K562 (cell line): Measurements from ENCODE around the gene UBR3. TPM values are rescaled to one million over a fixed set of nuclear protein-coding genes. Genes with fewer than 3 reads are reported as not detected.
"Not testable (repeated sequence)": the region's sequence is repeated elsewhere in the genome, so short reads cannot be mapped to it uniquely, and the experiment has no call there.

Experiments
- ATAC-seq: fragments of 200-7000 bp; cut with Tn5 transposase; 3 replicates; pipeline ENCODE4 v1.9.1; 2020; ENCODE audit warnings: moderate library complexity
- BruUV-seq: library from RNA; stranded (reverse); fragments of 400-500 nt; replicated peaks from 2 replicates; lab custom pipeline; 2021; lab: Mats Ljungman, UMichigan
- CTCF ChIA-PET: fragments of 300-600 bp; formaldehyde crosslinking; extraction: SDS; loops from one replicate; lab custom pipeline; 2021; ENCODE audit warnings: low intra/inter-chr PET ratio; lab: Yijun Ruan, JAX
- POLR2A ChIA-PET: fragments of 300-600, 350-650 bp; sonication (Branson Sonifier 250); formaldehyde crosslinking; extraction: SDS; loops from one replicate; lab custom pipeline; 2021; ENCODE audit warnings: antibody characterized with exemption, inconsistent platforms; lab: Yijun Ruan, JAX
- DNase-seq, 4 experiments: peaks; one replicate each; pipeline versions ENCODE4 v3.0.0 to v3.0.0-alpha.2; 2011 to 2018; ENCODE audit warnings: low spot score in 3 of 4, mixed read lengths in 3 of 4; ENCODE audit errors: extremely low read depth in 1 of 4
- FAIRE-seq: peaks from 2 replicates; lab custom pipeline; 2011; peaks lifted over from hg19 to GRCh38; lab: Jason Lieb, UNC
- H2AFZ ChIP-seq: 2 replicates; pipeline ENCODE4 v1.6.0; 2011; ENCODE audit warnings: low read depth, low read length, control low read depth, inconsistent platforms
- H3K27ac ChIP-seq: fragments of 200-600 bp; 3 replicates; pipeline ENCODE4 v1.8.0; 2011; ENCODE audit warnings: low read depth, mild to moderate bottlenecking, control low read depth, inconsistent platforms, low read length, moderate library complexity, mixed read lengths; ENCODE audit errors: extremely low read depth
- H3K27me3 ChIP-seq, 2 experiments: fragments of 300-600 bp in 1 of 2; 2 replicates in 1 of 2; 3 replicates in 1 of 2; pipeline versions ENCODE4 v1.6.0 to v1.8.0; 2011; ENCODE audit warnings: inconsistent platforms in 2 of 2, low read length in 2 of 2, mild to moderate bottlenecking in 1 of 2, mixed read lengths in 1 of 2, moderate library complexity in 1 of 2; ENCODE audit not compliant: control insufficient read depth in 2 of 2, insufficient read depth in 2 of 2
- H3K36me3 ChIP-seq: fragments of 300-600 bp; 3 replicates; pipeline ENCODE4 v1.8.0; 2011; ENCODE audit warnings: mild to moderate bottlenecking, low read length, inconsistent platforms; ENCODE audit not compliant: control insufficient read depth, insufficient read depth
- H3K4me1 ChIP-seq, 2 experiments: fragments of 200-600 bp in 1 of 2; replicated peaks in 1 of 2; 2 replicates in 1 of 2; 3 replicates in 1 of 2; pipeline versions ENCODE4 v1.5.1 to v1.8.0; 2011; ENCODE audit warnings: inconsistent platforms in 2 of 2, low read length in 2 of 2, mild to moderate bottlenecking in 1 of 2, mixed read lengths in 1 of 2, moderate library complexity in 1 of 2; ENCODE audit not compliant: control insufficient read depth in 2 of 2, insufficient read depth in 2 of 2
- H3K4me2 ChIP-seq: 2 replicates; pipeline ENCODE4 v1.6.1; 2011; ENCODE audit warnings: low read length, control low read depth, inconsistent platforms, mixed read lengths; ENCODE audit not compliant: insufficient read depth
- H3K4me3 ChIP-seq: fragments of 200-600 bp; sonication (generic), shearing (Covaris generic); 2 replicates; pipeline ENCODE4 v1.5.1; 2016; ENCODE audit warnings: control low read depth, inconsistent platforms
- H3K79me2 ChIP-seq: fragments of 200-600 bp; 3 replicates; pipeline ENCODE4 v1.8.0; 2011; ENCODE audit warnings: low read length, inconsistent platforms; ENCODE audit not compliant: control insufficient read depth, insufficient read depth
- H3K9ac ChIP-seq, 2 experiments: 2 replicates each; pipeline versions ENCODE4 v1.6.0 to v1.6.1; 2011; ENCODE audit warnings: low read depth in 2 of 2, low read length in 2 of 2, control low read depth in 1 of 2, inconsistent platforms in 1 of 2, mild to moderate bottlenecking in 1 of 2, mixed read lengths in 1 of 2; ENCODE audit not compliant: insufficient read depth in 1 of 2
- H3K9me1 ChIP-seq: one replicate; pipeline ENCODE4 v1.6.0; 2011; ENCODE audit warnings: inconsistent platforms, mild to moderate bottlenecking, low read length, moderate library complexity; ENCODE audit not compliant: control insufficient read depth, insufficient read depth
- H3K9me3 ChIP-seq: replicated peaks from 2 replicates; pipeline ENCODE4 v1.5.1; 2011; ENCODE audit warnings: low read depth, low read length, inconsistent platforms; ENCODE audit not compliant: control insufficient read depth, insufficient read depth
- H4K20me1 ChIP-seq: replicated peaks from 2 replicates; pipeline ENCODE4 v1.6.1; 2011; ENCODE audit warnings: low read length, inconsistent platforms, mixed read lengths; ENCODE audit not compliant: control insufficient read depth, insufficient read depth
- CREB1 ChIP-seq, 2 experiments: sonication (generic) in 1 of 2; formaldehyde crosslinking in 1 of 2; IDR thresholded peaks; 2 replicates each; pipeline versions ENCODE4 v1.6.1 to v1.8.0; 2012 to 2022; ENCODE audit warnings: inconsistent platforms in 1 of 2, mild to moderate bottlenecking in 1 of 2, missing genetic modification reagents in 1 of 2, moderate library complexity in 1 of 2
- HNRNPLL ChIP-seq: fragments of 200-400 bp; formaldehyde crosslinking; IDR thresholded peaks from 2 replicates; pipeline ENCODE4 v1.6.1; 2017; ENCODE audit warnings: low read length, low read depth, mild to moderate bottlenecking; ENCODE audit not compliant: poor library complexity, severe bottlenecking
- KAT7 ChIP-seq: sonication (generic); formaldehyde crosslinking; IDR thresholded peaks from 2 replicates; pipeline ENCODE4 v1.8.0; 2022; ENCODE audit warnings: missing genetic modification reagents, mild to moderate bottlenecking, borderline replicate concordance
- MEF2A ChIP-seq: IDR thresholded peaks from 2 replicates; pipeline ENCODE4 v1.6.1; 2011; ENCODE audit warnings: low read depth, mild to moderate bottlenecking, low read length, moderate library complexity; ENCODE audit not compliant: control insufficient read depth
- SIN3A ChIP-seq, 2 experiments: fragments of 150-350 bp in 1 of 2; IDR thresholded peaks; 2 replicates each; pipeline ENCODE4 v1.6.1; 2011 to 2016; ENCODE audit warnings: borderline replicate concordance in 2 of 2, low read depth in 2 of 2, low read length in 2 of 2, mild to moderate bottlenecking in 2 of 2, moderate library complexity in 2 of 2; ENCODE audit not compliant: control insufficient read depth in 1 of 2
- THRAP3 ChIP-seq: fragments of 450-650 bp; IDR thresholded peaks from 2 replicates; pipeline ENCODE4 v1.6.1; 2016; ENCODE audit warnings: mild to moderate bottlenecking, inconsistent platforms, borderline replicate concordance
- ZBTB49 ChIP-seq: sonication (generic); formaldehyde crosslinking; IDR thresholded peaks from 2 replicates; pipeline ENCODE4 v1.8.0; 2022; ENCODE audit warnings: missing genetic modification reagents, mild to moderate bottlenecking, borderline replicate concordance
- ZNF431 ChIP-seq: sonication (generic); formaldehyde crosslinking; IDR thresholded peaks from 2 replicates; pipeline ENCODE4 v1.8.0; 2022; ENCODE audit warnings: mild to moderate bottlenecking, missing genetic modification reagents
- ZNF57 ChIP-seq: fragments of 450-650 bp; formaldehyde crosslinking; IDR thresholded peaks from 2 replicates; pipeline ENCODE4 v1.4.0; 2020; ENCODE audit warnings: mild to moderate bottlenecking, moderate library complexity
- ZNF75A ChIP-seq: fragments of 450-650 bp; formaldehyde crosslinking; IDR thresholded peaks from 2 replicates; pipeline ENCODE4 v1.4.0; 2020; ENCODE audit warnings: mild to moderate bottlenecking
- WGBS: fragments of 100-300 bp; shearing (Covaris generic); methylation state at CpG from one replicate; pipeline ENCODE4 v1.1.6; 2016; ENCODE audit warnings: low coverage, mixed read lengths; ENCODE audit not compliant: insufficient coverage; ENCODE audit errors: missing lambda C conversion rate; 5-methylcytosine and 5-hydroxymethylcytosine counted together
- in situ Hi-C: fragments of 300-500 bp; cut with MboI; formaldehyde crosslinking; loops from 4 replicates; pipeline ENCODE4 v1.15.0; 2018; ENCODE audit warnings: inconsistent platforms, mixed read lengths
- intact Hi-C: fragments of 100-400 bp; cut with micrococcal nuclease; formaldehyde crosslinking; loops from 2 replicates; pipeline ENCODE4 v1.14.2; 2022
- polyA plus RNA-seq, 8 experiments: library from polyadenylated mRNA; depleted of rRNA in 4 of 8; stranded (reverse) in 5 of 8; unstranded in 3 of 8; fragments of >200 nt; fragmentation: Nextera tagmentation in 2 of 8; fragmentation: Illumina TruSeq in 1 of 8; extraction: Ambion mirVana in 2 of 8; extraction: Trizol in 1 of 8; gene quantifications; 2 replicates each; pipeline versions ENCODE4 v1.2.1 to v1.2.3, GENCODE V29; 2011 to 2014; ENCODE audit warnings: inconsistent platforms in 1 of 8, missing spikeins in 1 of 8
- total RNA-seq, 7 experiments: library from RNA; depleted of rRNA in 6 of 7; stranded (reverse); fragments of >200 nt in 6 of 7; fragmentation: Illumina TruSeq in 2 of 7; extraction: Trizol in 2 of 7; gene quantifications; 2 replicates each; pipeline versions ENCODE4 v1.2.1 to v1.2.3, GENCODE V29; 2011 to 2021; ENCODE audit warnings: low replicate concordance in 1 of 7
- TF ChIP-seq, protein P1 (sequence below), 3 experiments: fragments of 200-800 bp in 1 of 3; sonication (Bioruptor generic) in 1 of 3; sonication (generic) in 1 of 3; formaldehyde crosslinking in 1 of 3; IDR thresholded peaks; 2 replicates each; pipeline versions ENCODE4 v1.6.1 to v1.8.0; 2016 to 2022; ENCODE audit warnings: mild to moderate bottlenecking in 2 of 3, missing compliant biosample characterization in 2 of 3, missing genetic modification characterization in 2 of 3, missing genetic modification reagents in 1 of 3

Gene UBR3
- total and polyA plus RNA-seq, 9 of the 15 experiments (the other 6 are each of a cell fraction or from before 2014, with no cell fraction given): 14.4 to 63.5 (median 40.4) TPM

- peak; percentile 10; the same call in 2 of the 3 replicates for ATAC-seq
- H3K4me1 ChIP-seq: peaks cover 34 to 37% of the 10 kb centered on the region in 2 experiments
- intact Hi-C loops (loop anchor here (1.0 kb wide), 1 partner anchor 12 kb away; no protein-coding TSS in a partner anchor), in situ Hi-C loops (no loop called here)
- CTCF ChIA-PET: no interaction called here
- BruUV-seq: no TSS peak
- H3K9me3 ChIP-seq: no peaks in the 10 kb centered on the region
- peaks cover 25% of the 10 kb centered on the region for H3K36me3 ChIP-seq
- 34% methylated on average over 2 of the region's 2 CpGs for WGBS
- peak overlapping the region; percentile 81 for H3K4me2 ChIP-seq
- H3K27me3 ChIP-seq: no peaks in the 10 kb centered on the region
- H3K9ac ChIP-seq: peak overlapping the region; percentile 55 to 90
- H4K20me1 ChIP-seq: no peaks in the 10 kb centered on the region
- FAIRE-seq: no peak
- no peak for DNase-seq
- POLR2A ChIA-PET: interaction anchor here (0.7 to 5.4 kb wide), 9 partner anchors 8 to 371 kb away, joined by 3 to 71 read pairs (median 4); partner anchors contain the start of gene UBR3
- TF ChIP-seq, protein P1, sequence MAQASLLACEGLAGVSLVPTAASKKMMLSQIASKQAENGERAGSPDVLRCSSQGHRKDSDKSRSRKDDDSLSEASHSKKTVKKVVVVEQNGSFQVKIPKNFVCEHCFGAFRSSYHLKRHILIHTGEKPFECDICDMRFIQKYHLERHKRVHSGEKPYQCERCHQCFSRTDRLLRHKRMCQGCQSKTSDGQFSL (CRISPR knock-in tag; IDR thresholded peaks at IDR 0.05): peak; percentile 47; the same call in 1 of the 2 replicates
- TF ChIP-seq, protein P1 (tag; IDR thresholded peaks at IDR 0.05): no peak
- TF ChIP-seq SIN3A (IDR thresholded peaks at IDR 0.05; ENCODE audit: borderline replicate concordance in 2 of 2, control insufficient read depth in 1 of 2, low read depth in 2 of 2, low read length in 2 of 2) (0 out of 4 replicates have a peak, but pooled peaks of 1 of the 2 experiments have one; percentile 2), MEF2A (no peak), ZNF75A (no peak), KAT7 (CRISPR knock-in tag) (0 out of 2 replicates have a peak, but pooled peaks have one; percentile 48), THRAP3 (no peak), ZBTB49 (no peak), CREB1 (IDR thresholded peaks at IDR 0.05) (0 out of 2 replicates have a peak, but pooled peaks have one; percentile 3), CREB1 (CRISPR knock-in tag; IDR thresholded peaks at IDR 0.05) (no peak), HNRNPLL (peak; percentile 1), ZNF57 (no peak), ZNF431 (0 out of 2 replicates have a peak, but pooled peaks have one; percentile 20)
- peak overlapping the region; percentile 19; the same call in 1 of the 2 replicates for H3K4me3 ChIP-seq
- H2AFZ ChIP-seq: peak overlapping the region; percentile 74; the same call in 1 of the 2 replicates
- H3K9me1 ChIP-seq: no peaks in the 10 kb centered on the region
- peaks cover 87% of the 10 kb centered on the region for H3K79me2 ChIP-seq
- H3K27ac ChIP-seq: peak overlapping the region; percentile 78
Observed at GRCh38 chr2:169840747-169841142, 13.5 kb downstream of the UBR3 start.

DNA sequence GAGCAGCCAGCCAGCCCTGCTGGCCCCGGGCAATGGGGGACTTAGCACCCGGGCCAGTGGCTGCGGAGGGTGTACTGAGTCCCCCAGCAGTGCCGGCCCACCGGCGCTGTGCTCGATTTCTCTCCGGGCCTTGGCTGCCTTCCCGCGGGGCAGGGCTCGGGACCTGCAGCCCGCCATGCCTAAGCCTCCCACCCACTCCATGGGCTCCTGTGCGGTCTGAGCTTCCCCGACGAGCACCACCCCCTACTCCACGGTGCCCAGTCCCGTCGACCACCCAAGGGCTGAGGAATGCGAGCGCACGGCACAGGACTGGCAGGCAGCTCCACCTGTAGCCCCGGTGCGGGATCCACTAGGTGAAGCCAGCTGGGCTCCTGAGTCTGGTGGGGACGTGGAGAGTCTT lies 14.4 kb downstream of the UBR3 start:
- H4K20me1 ChIP-seq, H3K4me3 ChIP-seq, DNase-seq, H3K9ac ChIP-seq, H3K9me1 ChIP-seq, H3K27ac ChIP-seq, H2AFZ ChIP-seq, BruUV-seq, CTCF ChIA-PET, FAIRE-seq, intact Hi-C loops, H3K27me3 ChIP-seq, H3K9me3 ChIP-seq, in situ Hi-C loops, H3K4me2 ChIP-seq, ATAC-seq: not testable (repeated sequence)
- H3K79me2 ChIP-seq: peaks cover 87% of the 10 kb centered on the region
- whole genome bisulfite sequencing: 89% methylated on average over 16 of the region's 24 CpGs
- peaks cover 23% of the 10 kb centered on the region for H3K36me3 ChIP-seq
- POLR2A ChIA-PET: interaction anchor here (1.0 to 5.4 kb wide), 2 partner anchors 11 to 12 kb away, joined by 3 to 71 read pairs; partner anchors contain the start of gene UBR3
- H3K4me1 ChIP-seq: peaks cover 34 to 37% of the 10 kb centered on the region in 2 experiments
